SJCRH30 (cell line): Measurements from ENCODE around the gene CD7. TPM values are rescaled to one million over a fixed set of nuclear protein-coding genes. Genes with fewer than 3 reads are reported as not detected.

Experiments used
- DNase-seq, 2 experiments: peaks; one replicate each; pipeline ENCODE4 v3.0.0-alpha.2; 2015 to 2020
- H3K27ac ChIP-seq: fragments of 250-450 bp; sonication (Bioruptor Pico); 2 replicates; pipeline ENCODE4 v1.5.1; 2020; ENCODE audit warnings: mild to moderate bottlenecking, moderate library complexity
- H3K27me3 ChIP-seq: fragments of 250-450 bp; sonication (Bioruptor Pico); 2 replicates; pipeline ENCODE4 v1.5.1; 2020; ENCODE audit warnings: mild to moderate bottlenecking, moderate library complexity
- H3K36me3 ChIP-seq: fragments of 250-450 bp; sonication (Bioruptor Pico); 2 replicates; pipeline ENCODE4 v1.5.1; 2020; ENCODE audit warnings: mild to moderate bottlenecking, moderate library complexity
- H3K4me1 ChIP-seq: fragments of 250-450 bp; sonication (Bioruptor Pico); 2 replicates; pipeline ENCODE4 v1.5.1; 2020; ENCODE audit warnings: mild to moderate bottlenecking, moderate library complexity
- H3K4me3 ChIP-seq: fragments of 250-450 bp; sonication (Bioruptor Pico); 2 replicates; pipeline ENCODE4 v1.5.1; 2020; ENCODE audit warnings: mild to moderate bottlenecking, moderate library complexity
- H3K9me3 ChIP-seq: fragments of 250-450 bp; sonication (Bioruptor Pico); replicated peaks from 2 replicates; pipeline ENCODE4 v1.5.1; 2020; ENCODE audit warnings: mild to moderate bottlenecking, moderate library complexity
- total RNA-seq: library from RNA; depleted of rRNA; stranded (reverse); fragments of >200 nt; shearing (Covaris generic); gene quantifications from 2 replicates; pipeline ENCODE4 v1.2.3, GENCODE V29; 2014

CD7 gene
- total RNA-seq, 1 experiment from 2014 or later, result 4.8 TPM

DNA sequence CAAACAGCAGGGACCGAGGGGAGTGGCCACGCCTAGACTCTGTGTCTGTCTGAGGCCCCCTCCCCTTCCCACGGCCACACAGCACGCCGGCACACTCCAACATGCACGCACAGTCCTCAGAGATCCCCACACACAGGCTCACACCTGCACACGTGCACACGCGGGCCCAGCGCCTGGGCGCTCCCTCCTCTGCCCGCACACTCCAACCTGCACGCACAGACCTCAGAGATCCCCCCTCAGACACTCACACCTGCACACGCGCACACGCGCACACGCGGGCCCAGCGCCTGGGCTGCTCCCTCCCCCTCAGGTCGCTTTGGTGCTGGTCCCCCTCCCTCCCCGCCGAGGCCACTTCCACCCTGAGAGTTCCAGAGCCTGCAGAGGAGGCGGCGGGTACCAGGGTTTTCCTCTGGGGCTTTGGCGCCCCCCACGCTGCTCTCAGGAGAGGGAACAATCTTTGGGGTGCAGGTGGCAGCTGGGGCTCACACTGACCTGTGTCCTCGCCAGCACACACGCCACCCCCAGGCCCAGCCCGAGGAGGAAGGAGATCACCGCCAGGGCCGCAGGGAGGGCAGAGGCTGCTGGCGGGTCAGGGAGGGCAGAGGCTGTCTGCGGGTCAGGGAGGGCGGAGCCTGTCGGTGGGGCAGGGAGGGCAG is 1.6 kb downstream of the CD7 start:
- no peak for DNase-seq
- H3K27ac ChIP-seq, result no peak overlapping the region
- H3K36me3 ChIP-seq, result no peaks in the 10 kb centered on the region
- H3K9me3 ChIP-seq, result no peaks in the 10 kb centered on the region; the same call in 1 of the 2 replicates
- peaks cover 3% of the 10 kb centered on the region; the same call in 1 of the 2 replicates for H3K27me3 ChIP-seq
- no peak overlapping the region for H3K4me3 ChIP-seq
- H3K4me1 ChIP-seq, result peaks cover 23% of the 10 kb centered on the region

DNA sequence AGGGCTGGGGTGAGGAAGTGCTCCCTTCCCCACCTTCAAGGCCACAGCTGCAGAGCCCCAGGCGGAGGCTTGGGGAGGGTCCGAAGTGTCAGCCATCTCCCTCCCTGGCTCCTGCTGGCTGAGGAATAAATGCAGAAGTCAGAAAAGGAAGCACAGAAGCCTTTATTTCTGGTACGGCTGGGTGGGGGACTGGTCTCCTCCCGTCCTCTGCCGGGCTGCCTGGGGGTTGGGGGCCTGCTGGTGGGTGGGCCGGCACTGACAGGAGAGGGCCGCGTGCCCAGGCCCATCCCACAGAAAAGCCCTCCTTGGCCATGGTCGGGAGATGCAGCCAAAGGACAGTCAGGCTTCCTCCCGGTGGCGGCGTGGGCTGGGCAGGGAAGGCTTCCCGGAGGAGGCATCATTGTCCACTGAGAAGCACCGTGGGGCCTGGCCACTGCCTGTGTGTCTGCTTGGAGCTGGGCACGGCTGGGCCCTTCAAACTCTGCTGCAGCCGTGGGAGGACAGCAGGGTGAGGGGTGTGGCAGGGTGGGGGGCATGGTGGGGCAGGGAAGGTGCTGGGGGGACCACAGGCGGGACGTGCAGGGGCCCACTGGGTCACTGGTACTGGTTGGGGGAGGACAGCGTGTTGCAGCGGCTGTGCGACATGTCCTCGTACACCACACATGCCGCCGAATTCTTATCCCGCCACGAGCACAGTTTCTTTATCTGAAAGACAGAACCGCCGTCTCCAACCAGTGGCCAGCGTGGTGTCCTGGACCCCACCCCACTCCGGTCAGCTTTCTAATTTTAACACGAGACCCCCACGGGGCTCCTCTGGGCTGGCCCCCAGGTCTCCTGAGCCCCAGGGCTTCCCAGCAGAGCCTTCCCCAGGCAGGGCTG is 2.4 kb downstream of the CD7 start:
- no peak overlapping the region for H3K27ac ChIP-seq
- H3K9me3 ChIP-seq, result no peaks in the 10 kb centered on the region; the same call in 1 of the 2 replicates
- no peaks in the 10 kb centered on the region for H3K36me3 ChIP-seq
- H3K4me3 ChIP-seq, result no peak overlapping the region
- peaks cover 3% of the 10 kb centered on the region; the same call in 1 of the 2 replicates for H3K27me3 ChIP-seq
- DNase-seq, result no peak
- peaks cover 23% of the 10 kb centered on the region for H3K4me1 ChIP-seq

DNA sequence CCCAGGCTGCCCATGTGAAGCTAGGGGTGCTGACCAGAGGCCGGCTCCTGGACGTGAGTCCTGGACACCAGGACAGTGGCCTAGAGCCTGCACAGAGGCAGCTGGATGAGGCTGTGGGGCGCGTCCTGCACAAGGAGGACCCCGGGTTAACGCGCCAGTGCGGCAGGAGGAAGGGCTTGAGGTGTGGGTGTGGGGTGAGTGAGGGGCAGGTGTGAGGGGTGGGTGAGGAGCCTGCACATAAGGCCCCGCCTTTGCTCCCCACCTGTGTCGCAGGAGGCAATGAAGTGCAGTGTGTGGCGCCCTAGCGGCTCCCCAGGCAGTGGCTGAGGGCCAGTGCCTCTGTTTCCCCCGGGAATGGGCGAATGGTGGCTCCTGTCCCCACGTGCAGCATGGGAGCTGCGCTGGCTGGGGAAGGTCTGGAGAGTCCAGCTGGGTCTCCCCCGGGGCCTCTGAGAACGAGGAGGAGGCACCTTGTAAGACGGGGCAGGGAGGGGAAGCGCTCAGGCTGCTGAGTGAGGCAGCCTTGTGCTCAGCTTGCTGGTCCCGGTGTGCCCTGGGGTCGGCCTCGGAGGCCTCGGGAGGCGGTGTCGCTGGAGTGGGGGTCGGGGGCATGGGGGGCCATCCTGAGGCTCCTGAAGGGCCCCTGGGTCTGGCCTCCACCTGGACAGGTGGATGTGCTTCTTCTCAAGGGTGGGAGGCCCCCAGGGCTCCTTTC is 3.2 kb downstream of the CD7 start:
- DNase-seq, result no peak
- H3K27me3 ChIP-seq, result peaks cover 3% of the 10 kb centered on the region; the same call in 1 of the 2 replicates

DNA sequence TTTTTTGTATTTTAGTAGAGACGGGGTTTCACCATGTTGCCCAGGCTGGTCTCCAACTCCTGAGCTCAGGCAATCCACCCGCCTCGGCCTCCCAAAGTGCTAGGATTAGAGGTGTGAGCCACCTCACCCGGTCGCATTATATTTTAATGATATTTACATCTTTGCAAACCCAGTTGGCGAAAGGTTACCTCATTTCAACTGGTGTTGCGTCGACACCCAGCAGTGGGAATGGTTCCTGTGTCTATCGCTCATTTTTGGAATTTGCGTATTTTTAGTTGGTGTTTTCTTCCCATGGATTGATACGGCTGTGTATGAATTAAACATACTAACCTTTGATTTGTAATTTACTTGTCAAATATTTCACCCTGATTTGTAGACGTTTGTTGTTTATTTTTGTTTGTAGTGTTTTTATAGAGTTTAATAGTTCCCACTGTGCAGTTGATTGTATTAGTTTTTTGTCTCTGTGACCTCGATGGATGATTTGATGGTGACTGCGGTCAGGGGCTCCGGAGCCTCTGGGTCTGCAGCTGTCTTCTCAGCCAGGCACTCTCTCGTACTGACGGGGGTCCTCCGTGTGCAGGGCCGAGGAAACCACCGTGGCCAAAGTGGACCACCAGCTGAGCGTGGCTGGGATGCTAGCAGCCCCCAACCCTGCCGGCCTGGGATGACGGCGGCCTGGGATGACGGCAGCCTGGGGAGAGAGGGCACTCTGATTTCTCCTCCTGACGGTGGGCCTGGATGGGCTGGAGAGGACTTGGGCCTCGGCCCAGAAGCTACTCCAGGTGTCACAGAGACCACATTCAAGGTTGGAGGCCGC is 4.0 kb downstream of the CD7 start:
- peak overlapping the region; percentile 47 for H3K27ac ChIP-seq
- H3K4me1 ChIP-seq, result peaks cover 23% of the 10 kb centered on the region
- peak overlapping the region; percentile 5; the same call in 1 of the 2 replicates for H3K4me3 ChIP-seq
- H3K27me3 ChIP-seq, result peaks cover 3% of the 10 kb centered on the region; the same call in 1 of the 2 replicates
- H3K36me3 ChIP-seq, result no peaks in the 10 kb centered on the region
- H3K9me3 ChIP-seq, result no peaks in the 10 kb centered on the region
- peak; percentile 85 to 91 for DNase-seq

More for the DNA sequence above, 3.2 kb downstream of the CD7 start:
- H3K27ac ChIP-seq, result peak overlapping the region; percentile 47
- no peaks in the 10 kb centered on the region for H3K9me3 ChIP-seq
- H3K4me1 ChIP-seq, result peaks cover 23% of the 10 kb centered on the region
- H3K4me3 ChIP-seq, result peak overlapping the region; percentile 5; the same call in 1 of the 2 replicates
- no peaks in the 10 kb centered on the region for H3K36me3 ChIP-seq

DNA sequence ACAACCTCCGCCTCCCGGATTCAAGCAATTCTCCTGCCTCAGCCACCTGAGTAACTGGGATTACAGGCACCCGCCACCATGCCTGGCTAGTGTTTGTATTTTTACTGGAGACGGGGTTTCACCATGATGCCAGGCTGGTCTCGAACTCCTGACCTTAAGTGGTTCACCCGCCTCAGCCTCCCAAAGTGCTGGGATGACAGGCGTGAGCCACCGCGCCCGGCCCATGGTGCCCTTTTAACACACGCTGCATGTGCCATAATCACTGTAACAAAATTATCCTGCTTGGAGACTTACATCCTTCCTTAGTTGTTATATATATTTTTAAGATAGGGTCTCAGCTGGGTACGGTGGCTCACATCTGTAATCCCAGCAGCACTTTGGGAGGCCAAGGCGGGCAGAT is 5.4 kb downstream of the CD7 start:
- no peaks in the 10 kb centered on the region for H3K36me3 ChIP-seq
- H3K4me3 ChIP-seq, result no peak overlapping the region
- H3K4me1 ChIP-seq, result peaks cover 23% of the 10 kb centered on the region
- DNase-seq, result no peak
- no peak overlapping the region for H3K27ac ChIP-seq
- H3K9me3 ChIP-seq, result no peaks in the 10 kb centered on the region
- peaks cover 3% of the 10 kb centered on the region; the same call in 1 of the 2 replicates for H3K27me3 ChIP-seq

DNA sequence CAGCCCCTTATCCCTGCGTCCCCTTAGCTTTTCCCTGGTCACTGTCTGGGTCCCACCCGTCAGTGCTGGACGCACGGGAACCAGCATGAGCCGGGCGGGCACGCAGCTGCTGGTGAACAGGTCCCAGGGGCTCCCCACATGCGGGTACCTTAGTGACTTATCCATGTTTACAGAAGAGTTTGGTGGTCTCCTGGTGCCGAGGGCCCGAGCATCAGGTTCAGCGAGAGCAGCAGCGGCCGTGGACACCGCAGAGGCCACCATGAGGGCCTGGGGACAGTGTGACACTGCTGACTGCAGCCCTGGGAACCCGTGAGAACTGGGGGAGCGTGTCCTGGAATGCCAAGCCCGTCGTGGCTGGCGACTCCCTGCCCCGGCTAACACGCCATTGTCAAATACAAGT is 6.5 kb downstream of the CD7 start:
- DNase-seq, result no peak
- H3K27ac ChIP-seq, result no peak overlapping the region
- H3K36me3 ChIP-seq, result no peaks in the 10 kb centered on the region
- H3K9me3 ChIP-seq, result no peaks in the 10 kb centered on the region
- H3K4me1 ChIP-seq, result peaks cover 23% of the 10 kb centered on the region
- H3K27me3 ChIP-seq, result peaks cover 3% of the 10 kb centered on the region; the same call in 1 of the 2 replicates
- no peak overlapping the region for H3K4me3 ChIP-seq

DNA sequence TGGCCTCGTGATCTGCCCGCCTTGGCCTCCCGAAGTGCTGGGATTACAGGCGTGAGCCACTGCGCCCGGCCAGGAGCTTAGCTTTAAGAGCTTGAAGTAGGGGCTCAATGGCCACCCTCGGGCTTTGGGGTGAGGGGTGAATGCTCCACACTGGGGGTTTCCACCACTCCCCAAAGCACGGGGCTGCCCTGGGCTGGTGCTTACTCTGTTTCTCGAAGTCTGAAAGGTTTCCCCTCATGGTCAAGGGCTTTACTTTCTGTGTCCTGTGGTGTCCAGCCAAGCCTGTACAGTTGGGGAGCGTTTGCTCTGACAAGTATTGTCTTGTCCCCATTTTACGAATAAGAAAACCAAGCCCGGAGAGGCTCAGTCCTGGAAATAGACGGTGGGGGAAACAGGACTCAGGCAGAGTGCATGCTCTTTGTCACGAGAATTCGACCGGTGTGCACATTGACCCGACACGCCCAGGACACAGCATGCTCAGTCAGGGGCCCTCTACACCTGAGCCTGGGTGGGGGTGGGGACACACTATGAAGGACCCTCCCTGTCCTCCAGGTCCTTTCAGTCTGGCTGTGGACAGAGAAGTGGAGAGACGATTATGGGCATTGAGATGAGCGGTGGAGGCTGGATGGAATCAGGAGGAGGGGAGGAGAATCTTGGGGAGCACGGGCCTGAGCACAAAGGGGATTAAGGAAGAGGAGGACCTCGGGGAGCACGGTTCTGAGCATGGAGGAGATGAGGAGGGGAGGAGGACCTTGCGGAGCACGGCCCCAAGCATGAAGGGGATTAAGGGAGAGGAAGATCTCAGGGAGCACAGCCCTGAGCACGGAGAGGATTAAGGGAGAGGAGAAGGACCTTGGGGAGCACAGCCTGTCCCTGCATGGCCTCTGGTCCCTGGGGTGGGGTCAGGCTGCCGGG is 7.5 kb downstream of the CD7 start:
- Histone ChIP-seq H3K9me3 (no peaks in the 10 kb centered on the region), H3K27ac (no peak overlapping the region), H3K36me3 (no peaks in the 10 kb centered on the region), H3K4me3 (no peak overlapping the region), H3K4me1 (peaks cover 28% of the 10 kb centered on the region), H3K27me3 (no peaks in the 10 kb centered on the region; the same call in 1 of the 2 replicates)
- no peak for DNase-seq

DNA sequence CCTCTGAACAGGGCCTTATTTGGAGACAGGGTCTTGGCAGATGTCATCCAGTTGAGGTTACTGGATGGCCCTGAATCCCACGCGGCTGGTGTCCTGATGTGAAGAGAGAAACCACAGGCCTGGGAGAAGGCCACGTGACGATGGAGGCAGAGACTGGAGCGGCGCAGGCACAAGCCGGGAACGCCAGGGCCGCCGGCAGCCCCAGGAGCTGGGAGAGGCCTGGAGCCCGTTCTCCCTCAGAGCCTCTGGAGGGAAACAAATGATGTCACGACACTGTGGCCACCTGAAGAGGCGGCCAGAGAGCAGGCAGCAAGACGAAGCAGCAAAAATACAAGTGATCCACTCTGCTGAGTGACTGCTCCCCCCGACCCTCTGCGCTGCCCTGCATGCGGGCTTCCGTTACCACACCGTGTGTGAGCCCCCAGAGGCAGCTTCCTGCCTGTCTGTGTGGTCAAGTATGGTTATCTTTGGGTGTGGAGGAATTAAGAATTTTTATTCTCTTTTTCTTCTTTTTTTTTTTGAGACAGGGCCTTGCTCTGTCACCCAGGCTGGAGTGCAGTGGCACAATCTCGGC is 11.6 kb downstream of the CD7 start:
- H3K36me3 ChIP-seq, result no peaks in the 10 kb centered on the region
- no peak for DNase-seq
- H3K27ac ChIP-seq, result peak overlapping the region; percentile 10; the same call in 1 of the 2 replicates
- H3K9me3 ChIP-seq, result no peaks in the 10 kb centered on the region
- no peaks in the 10 kb centered on the region for H3K27me3 ChIP-seq
- peak overlapping the region; percentile 5; the same call in 1 of the 2 replicates for H3K4me3 ChIP-seq
- peaks cover 30% of the 10 kb centered on the region for H3K4me1 ChIP-seq

DNA sequence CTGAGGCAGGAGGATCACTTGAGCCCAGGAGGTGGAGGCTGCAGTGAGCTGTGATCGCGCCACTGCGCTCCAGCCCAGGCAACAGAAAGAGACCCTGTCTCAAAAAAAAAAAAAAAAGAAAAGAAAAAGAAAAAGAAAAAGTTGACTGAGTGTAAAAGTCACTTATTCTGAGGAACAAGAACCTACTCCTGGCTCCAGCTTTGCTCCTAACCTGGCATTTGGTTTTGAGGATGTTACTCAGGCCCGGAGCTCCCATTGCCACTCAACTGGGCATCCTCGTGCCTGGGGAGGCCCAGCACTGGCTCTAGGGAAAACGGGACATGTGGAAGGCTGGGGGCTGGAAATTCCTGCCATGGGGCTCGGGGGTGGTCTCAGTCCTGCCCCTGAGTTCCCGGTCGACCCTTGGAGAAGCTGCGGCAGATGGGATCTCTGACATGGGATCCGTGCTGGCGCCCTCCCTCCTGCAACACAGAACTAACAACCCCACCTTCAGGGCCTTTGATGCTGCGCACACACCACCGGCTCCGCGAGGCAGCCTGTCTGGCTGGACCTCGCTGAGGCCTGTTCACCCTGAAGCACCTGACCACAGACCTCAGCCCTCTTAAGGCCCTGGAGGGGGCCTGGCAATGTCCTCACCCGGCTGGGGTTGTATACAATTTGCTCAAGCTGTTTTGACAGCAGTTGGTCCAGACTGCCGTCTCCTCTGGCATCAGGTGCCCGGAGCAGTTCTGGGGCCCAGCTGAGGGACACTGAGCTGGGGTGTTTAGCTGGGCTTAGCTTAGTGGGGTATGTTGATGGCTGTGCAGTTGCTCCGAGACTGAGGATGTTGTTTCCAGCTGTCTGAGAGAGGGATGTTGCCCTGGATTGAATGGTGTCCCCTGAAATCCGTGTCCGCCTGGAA is 12.3 kb downstream of the CD7 start:
- Histone ChIP-seq H3K27ac (peak overlapping the region; percentile 10; the same call in 1 of the 2 replicates), H3K4me1 (peaks cover 30% of the 10 kb centered on the region), H3K9me3 (no peaks in the 10 kb centered on the region), H3K4me3 (peak overlapping the region; percentile 5; the same call in 1 of the 2 replicates), H3K27me3 (no peaks in the 10 kb centered on the region), H3K36me3 (no peaks in the 10 kb centered on the region)
- DNase-seq, result peak; percentile 72 to 76

DNA sequence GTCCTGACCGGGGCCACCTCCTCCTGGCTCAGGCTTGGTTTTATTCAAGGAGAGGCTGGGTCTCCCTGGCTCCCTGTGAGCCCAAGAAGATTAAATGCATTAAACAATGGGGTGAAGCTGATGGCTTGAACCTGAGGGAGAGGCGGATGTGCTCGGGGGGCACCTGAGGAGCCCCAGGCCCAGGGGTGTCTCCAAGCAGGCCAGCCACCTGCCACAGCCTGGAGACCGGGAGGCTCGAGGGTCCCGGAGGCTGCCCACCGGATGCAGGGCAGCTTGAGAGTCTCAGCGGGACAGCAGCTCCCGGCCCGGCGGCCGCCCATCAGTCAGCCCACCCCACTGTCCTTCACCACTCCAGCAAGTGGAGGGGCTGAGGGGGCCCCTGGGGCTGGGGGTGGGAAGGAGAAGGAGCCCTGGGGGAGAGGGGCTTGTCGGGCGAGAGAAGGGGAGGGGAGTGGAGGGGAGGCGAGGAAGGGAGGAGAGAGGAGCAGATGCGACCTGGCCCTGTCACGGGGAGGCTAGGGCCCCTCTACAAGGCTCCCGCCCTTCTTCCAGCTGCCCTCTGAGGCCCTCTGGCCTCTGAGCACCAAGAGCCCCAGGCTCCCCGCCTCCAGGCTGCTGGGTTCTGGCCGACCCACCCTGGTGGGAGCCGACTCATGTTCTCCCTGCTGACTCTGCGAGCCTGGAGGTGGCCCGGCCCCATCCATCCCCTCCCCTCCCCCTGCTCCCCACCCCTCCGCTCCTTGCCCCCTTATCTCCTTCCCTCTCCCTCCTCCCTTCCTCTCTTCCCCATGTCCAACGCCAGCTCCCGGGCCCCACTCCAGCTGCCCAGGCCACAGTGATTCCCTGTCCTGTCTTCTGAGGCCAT is 13.2 kb downstream of the CD7 start:
- Histone ChIP-seq H3K4me1 (peaks cover 30% of the 10 kb centered on the region), H3K9me3 (no peaks in the 10 kb centered on the region), H3K36me3 (no peaks in the 10 kb centered on the region), H3K27ac (no peak overlapping the region), H3K4me3 (no peak overlapping the region), H3K27me3 (no peaks in the 10 kb centered on the region)
- DNase-seq, result no peak
